Fibroblast of the aortic adventitia (primary cell): ENCODE results near the gene MYO7A. TPM values are rescaled to one million over a fixed set of nuclear protein-coding genes. Genes with fewer than 3 reads are reported as not detected.

ENCODE experiments used
- DNase-seq: peaks from one replicate; pipeline ENCODE4 v3.0.0-alpha.2; 2010; ENCODE audit warnings: low read depth
- H3K4me3 ChIP-seq: 2 replicates; pipeline ENCODE4 v1.5.1; 2011; ENCODE audit warnings: low read depth, mild to moderate bottlenecking, control low read depth, low read length, moderate library complexity
- CTCF ChIP-seq: IDR thresholded peaks from 2 replicates; pipeline ENCODE4 v1.5.1; 2011; ENCODE audit warnings: mild to moderate bottlenecking, low read length, control low read depth, inconsistent platforms; ENCODE audit not compliant: insufficient read depth
- total RNA-seq: library from RNA; depleted of rRNA; stranded (reverse); fragments of >200 nt; gene quantifications from 2 replicates; pipeline ENCODE4 v1.2.3, GENCODE V29; 2012; ENCODE audit warnings: low replicate concordance

MYO7A gene
- total RNA-seq, 1 donor, result 0.45 TPM

- no peak overlapping the region for H3K4me3 ChIP-seq
- TF ChIP-seq CTCF, result no peak
- DNase-seq, result no peak
Observed at GRCh38 chr11:77154381-77155081, 26.5 kb downstream of the MYO7A start.

GRCh38 chr11:77155082-77155475 lies 27.0 kb downstream of the MYO7A start:
- DNase-seq, result no peak
- TF ChIP-seq CTCF, result no peak

GRCh38 chr11:77155556-77156130 lies 27.6 kb downstream of the MYO7A start:
- DNase-seq, result no peak
- TF ChIP-seq CTCF, result no peak
- no peak overlapping the region for H3K4me3 ChIP-seq

More at GRCh38 chr11:77155082-77155475, 27.0 kb downstream of the MYO7A start:
- no peak overlapping the region for H3K4me3 ChIP-seq

DNA sequence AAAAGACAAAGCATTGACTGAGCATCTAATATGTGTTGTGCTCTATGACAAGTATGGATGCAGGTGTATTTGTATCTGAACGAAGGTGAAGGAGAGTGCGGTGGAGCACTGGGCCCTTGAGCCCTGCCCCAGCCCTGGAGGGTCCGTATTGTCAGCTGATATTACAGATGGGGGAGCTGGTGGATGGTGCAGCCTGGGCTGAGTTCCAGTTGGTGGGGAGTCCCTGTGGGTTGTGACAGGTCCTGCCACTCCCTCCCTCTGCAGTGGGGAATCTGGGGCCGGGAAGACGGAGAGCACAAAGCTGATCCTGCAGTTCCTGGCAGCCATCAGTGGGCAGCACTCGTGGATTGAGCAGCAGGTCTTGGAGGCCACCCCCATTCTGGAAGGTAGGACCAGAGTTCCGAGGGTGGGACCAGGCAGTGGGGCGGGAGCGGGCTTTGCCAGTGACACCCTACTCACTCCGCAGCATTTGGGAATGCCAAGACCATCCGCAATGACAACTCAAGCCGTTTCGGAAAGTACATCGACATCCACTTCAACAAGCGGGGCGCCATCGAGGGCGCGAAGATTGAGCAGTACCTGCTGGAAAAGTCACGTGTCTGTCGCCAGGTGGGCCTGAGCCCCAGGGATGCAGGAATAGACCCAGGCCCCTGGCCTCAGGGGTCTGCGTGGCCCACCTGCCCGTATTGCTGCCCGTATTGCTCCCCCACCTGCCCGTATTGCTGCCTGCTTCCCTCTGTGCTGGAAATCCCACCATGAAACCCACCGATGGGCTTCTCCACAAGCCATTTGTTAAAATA lies 28.6 kb downstream of the MYO7A start:
- no peak overlapping the region for H3K4me3 ChIP-seq
- TF ChIP-seq CTCF, result no peak
- no peak for DNase-seq

DNA sequence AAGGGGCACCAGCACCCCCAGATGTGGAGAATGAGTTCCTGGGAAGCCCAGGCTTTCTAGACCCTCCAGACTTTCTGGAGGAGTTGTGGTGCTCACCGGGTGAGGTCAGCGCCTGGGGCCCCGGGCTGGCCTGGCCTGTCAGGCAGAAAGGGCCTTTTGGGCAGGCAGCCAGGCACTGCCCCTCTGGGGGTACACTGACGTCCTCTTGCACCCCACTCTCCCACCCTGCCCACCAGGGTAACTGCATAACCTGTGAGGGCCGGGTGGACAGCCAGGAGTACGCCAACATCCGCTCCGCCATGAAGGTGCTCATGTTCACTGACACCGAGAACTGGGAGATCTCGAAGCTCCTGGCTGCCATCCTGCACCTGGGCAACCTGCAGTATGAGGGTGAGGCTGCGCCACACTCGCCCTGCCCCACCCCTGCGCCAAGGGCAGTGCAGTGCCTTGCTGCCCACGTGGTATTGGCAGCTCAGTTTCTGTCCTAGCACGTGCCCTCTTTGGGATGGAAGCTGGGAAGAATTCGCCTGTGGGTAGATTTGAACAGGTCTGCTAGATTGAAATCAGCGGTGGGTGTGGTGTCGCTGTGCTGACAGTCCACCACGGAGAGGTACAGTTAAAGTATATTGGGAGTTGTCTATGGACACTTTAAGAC lies 30.1 kb downstream of the MYO7A start:
- no peak for TF ChIP-seq CTCF
- no peak for DNase-seq
- no peak overlapping the region for H3K4me3 ChIP-seq

DNA sequence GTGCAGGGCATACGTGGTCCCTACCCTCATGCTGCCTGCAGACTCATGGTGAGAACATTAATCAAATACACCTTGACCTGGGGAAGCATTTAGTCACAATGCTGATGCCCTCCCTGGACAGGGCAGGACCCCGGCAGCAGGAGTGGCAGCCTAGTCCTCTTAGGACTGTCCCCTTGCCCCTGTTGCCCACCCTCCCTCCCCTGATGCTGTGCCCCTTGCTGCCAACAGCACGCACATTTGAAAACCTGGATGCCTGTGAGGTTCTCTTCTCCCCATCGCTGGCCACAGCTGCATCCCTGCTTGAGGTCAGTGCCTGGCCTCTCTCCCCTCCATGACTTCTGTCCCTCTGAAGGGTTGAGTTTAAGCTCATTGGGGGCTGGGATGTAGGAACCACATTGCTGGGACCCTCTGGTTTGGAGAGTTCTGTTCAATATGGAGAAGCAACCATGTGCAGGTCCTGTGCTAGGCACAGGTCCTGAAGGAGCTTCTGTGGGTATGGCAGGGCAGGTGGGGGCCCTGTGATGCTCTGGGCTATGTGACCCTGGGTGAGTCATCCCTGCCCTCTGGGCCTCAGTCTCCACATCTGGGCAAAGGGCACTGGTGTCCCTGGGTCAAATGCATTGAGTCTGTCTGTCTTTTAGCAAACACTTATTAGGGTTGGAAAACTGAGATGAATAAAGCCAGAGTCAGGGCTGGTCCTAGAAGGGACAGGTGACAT lies 31.3 kb downstream of the MYO7A start:
- no peak for DNase-seq
- no peak for TF ChIP-seq CTCF
- no peak overlapping the region for H3K4me3 ChIP-seq
